Peyer's patch (tissue), 4 donors: ENCODE results near the gene PSD2. TPM values are rescaled to one million over a fixed set of nuclear protein-coding genes. Genes with fewer than 3 reads are reported as not detected.
A peak's percentile ranks its signal among the peaks of the same experiment; 100 is the strongest.

Experiments
- DNase-seq, 3 donors: peaks; one replicate each; pipeline ENCODE4 v3.0.0-alpha.2; 2017 to 2019
- H3K27ac ChIP-seq, 4 donors: fragments of 200-600 bp; sonication (generic); one replicate each; pipeline ENCODE4 v1.5.1; 2016 to 2019
- H3K27me3 ChIP-seq, 2 donors: fragments of 200-600 bp; sonication (generic); one replicate each; pipeline ENCODE4 v1.5.1; 2019
- H3K36me3 ChIP-seq, 3 donors: fragments of 200-600 bp; sonication (generic); one replicate each; pipeline ENCODE4 v1.5.1; 2016 to 2019
- H3K4me1 ChIP-seq, 4 donors: fragments of 200-600 bp; sonication (generic); one replicate each; pipeline ENCODE4 v1.5.1; 2016 to 2019
- H3K4me3 ChIP-seq, 4 donors: fragments of 200-600 bp; sonication (generic); 1 replicate in 3 of 4; 2 replicates in 1 of 4; pipeline ENCODE4 v1.5.1; 2016 to 2019; ENCODE audit warnings: mild to moderate bottlenecking in 1 of 4
- H3K9me3 ChIP-seq, 4 donors: fragments of 200-600 bp; sonication (generic); one replicate each; pipeline ENCODE4 v1.5.1; 2016 to 2019; ENCODE audit warnings: mild to moderate bottlenecking in 1 of 4
- POLR2A ChIP-seq, 2 donors: fragments of 450-650 bp; IDR thresholded peaks; one replicate each; pipeline ENCODE4 v1.5.1; 2017; ENCODE audit warnings: antibody characterized with exemption in 2 of 2, mild to moderate bottlenecking in 2 of 2, moderate library complexity in 2 of 2
- total RNA-seq, 4 donors: library from RNA; depleted of rRNA; stranded (reverse); fragments of >200 nt; gene quantifications; one replicate each; pipeline ENCODE4 v1.1.0, GENCODE V29; 2016
- TF ChIP-seq, protein P1 (sequence below), 6 experiments: fragments of 450-650 bp in 4 of 6; fragments of 200-600 bp in 2 of 6; sonication (generic) in 1 of 6; IDR thresholded peaks; one replicate each; pipeline ENCODE4 v1.5.1; 2017 to 2019; ENCODE audit warnings: antibody characterized with exemption in 6 of 6, mild to moderate bottlenecking in 3 of 6, moderate library complexity in 1 of 6

PSD2 gene
- total RNA-seq, 4 donors from 2014 or later, result not detected

DNA sequence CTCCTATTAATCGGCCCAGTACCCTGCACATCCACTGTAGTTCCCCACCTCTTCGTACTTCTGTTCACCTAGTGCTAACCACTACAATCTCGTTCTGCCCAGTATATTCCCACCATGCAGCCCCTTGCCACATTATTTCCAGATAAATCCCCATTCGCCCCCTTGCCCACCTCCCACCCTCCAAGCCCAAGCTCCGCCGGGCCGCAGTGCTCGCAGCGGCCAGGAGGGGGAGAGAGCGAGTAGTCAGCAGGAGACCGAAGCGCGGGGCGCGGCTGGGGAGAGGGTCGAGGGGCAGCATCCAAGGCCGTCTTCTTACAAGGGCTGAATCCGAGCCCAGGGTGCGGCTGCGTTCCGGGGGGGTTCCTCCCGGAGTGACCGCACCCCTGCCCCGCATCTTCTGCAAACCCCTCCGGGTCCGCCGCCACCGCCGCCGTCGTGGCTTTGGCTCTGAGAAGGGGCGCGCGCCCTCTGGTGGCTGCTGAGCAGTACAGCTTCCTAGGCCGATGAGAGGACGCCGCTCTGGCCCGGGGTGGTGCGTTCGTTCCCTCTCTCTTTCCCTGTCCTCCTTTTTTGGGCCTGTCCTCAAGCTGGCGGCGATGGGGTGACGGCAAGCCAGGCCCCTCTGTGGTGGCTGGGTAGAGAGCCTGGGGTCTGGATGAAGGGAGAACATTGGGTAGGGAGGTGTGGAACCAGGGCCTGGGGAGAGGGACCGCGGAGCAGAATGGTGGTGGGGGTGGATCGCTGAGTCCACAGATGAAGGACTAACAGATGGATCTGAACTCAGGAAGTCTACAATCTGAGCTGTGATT, 30.0 kb upstream of the PSD2 start:
- no peaks in the 10 kb centered on the region for H3K9me3 ChIP-seq
- H3K27me3 ChIP-seq, result no peaks in the 10 kb centered on the region
- H3K36me3 ChIP-seq, result no peaks in the 10 kb centered on the region
- peak overlapping the region; percentile 51 to 84 (median 58) for H3K4me3 ChIP-seq
- DNase-seq, result peak; percentile 81 to 91 (median 87)
- TF ChIP-seq, protein P1, sequence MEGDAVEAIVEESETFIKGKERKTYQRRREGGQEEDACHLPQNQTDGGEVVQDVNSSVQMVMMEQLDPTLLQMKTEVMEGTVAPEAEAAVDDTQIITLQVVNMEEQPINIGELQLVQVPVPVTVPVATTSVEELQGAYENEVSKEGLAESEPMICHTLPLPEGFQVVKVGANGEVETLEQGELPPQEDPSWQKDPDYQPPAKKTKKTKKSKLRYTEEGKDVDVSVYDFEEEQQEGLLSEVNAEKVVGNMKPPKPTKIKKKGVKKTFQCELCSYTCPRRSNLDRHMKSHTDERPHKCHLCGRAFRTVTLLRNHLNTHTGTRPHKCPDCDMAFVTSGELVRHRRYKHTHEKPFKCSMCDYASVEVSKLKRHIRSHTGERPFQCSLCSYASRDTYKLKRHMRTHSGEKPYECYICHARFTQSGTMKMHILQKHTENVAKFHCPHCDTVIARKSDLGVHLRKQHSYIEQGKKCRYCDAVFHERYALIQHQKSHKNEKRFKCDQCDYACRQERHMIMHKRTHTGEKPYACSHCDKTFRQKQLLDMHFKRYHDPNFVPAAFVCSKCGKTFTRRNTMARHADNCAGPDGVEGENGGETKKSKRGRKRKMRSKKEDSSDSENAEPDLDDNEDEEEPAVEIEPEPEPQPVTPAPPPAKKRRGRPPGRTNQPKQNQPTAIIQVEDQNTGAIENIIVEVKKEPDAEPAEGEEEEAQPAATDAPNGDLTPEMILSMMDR (IDR thresholded peaks at IDR 0.05), result peak; percentile 70 to 99 (median 96)
- no peak for TF ChIP-seq POLR2A (IDR thresholded peaks at IDR 0.05)
- peak overlapping the region in 2 of 4 donors; percentile 48 to 74 for H3K27ac ChIP-seq
- peaks cover 0 to 12% (median 3%) of the 10 kb centered on the region in 4 donors for H3K4me1 ChIP-seq

DNA sequence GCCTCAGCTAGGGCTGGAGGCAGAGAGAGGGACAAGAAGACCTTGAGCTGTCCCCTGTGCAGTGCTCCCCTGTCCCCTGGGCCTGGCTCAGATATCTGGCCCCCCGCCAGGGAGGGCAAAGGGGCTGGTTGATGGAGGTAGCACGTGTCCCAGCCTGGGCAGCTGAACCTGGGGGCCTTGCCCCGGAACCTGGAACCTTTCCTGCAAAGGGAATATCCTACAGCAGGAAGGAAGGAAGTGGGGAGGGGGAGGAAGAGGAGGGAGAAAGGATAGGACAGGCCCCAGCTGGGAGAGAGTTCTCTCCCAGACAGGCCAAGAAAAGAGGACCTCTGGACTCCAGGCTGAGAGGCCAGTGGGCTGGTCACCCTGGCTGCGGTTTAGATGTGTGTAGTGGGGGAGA, 27.6 kb upstream of the PSD2 start:
- Histone ChIP-seq H3K4me1 (peaks cover 0 to 12% (median 3%) of the 10 kb centered on the region in 4 donors), H3K27me3 (no peaks in the 10 kb centered on the region), H3K4me3 (no peak overlapping the region), H3K9me3 (no peaks in the 10 kb centered on the region), H3K27ac (no peak overlapping the region), H3K36me3 (no peaks in the 10 kb centered on the region)
- no peak for DNase-seq
- TF ChIP-seq, protein P1 (IDR thresholded peaks at IDR 0.05), result no peak
- no peak for TF ChIP-seq POLR2A (IDR thresholded peaks at IDR 0.05)

DNA sequence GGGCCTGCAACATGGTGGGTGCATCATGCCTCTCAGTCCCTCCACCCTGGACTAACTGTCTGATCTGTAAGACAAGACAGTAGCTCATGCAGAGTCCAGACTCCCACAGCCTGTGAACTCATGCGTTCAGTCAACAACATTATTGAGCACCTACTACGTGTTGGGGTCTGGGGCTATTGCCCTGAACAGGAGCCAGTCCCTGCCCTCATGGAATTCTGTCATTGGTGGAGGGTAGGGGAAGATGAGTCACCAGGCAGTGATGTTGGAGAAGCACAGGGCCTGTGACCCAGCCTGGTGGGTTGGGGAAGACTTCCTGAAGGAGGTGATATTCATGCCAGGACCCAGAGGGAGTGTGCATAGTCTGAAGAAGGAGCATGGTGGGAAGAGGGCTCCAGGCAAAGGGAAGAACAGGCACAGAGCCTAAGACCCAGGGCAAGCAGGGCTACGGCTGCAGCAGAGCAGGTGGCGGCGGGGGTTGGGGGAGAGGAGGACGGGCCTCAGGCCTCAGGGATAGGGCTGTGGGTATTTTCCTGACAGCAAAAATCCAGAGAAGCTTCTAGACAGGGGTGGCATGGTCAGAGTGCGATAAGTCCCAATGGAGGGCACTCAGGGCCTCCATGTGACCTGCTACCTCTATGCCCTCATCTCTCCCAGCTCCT, 26.7 kb upstream of the PSD2 start:
- TF ChIP-seq, protein P1 (IDR thresholded peaks at IDR 0.05), result no peak
- TF ChIP-seq POLR2A (IDR thresholded peaks at IDR 0.05), result no peak
- no peak for DNase-seq
- no peaks in the 10 kb centered on the region for H3K27me3 ChIP-seq

DNA sequence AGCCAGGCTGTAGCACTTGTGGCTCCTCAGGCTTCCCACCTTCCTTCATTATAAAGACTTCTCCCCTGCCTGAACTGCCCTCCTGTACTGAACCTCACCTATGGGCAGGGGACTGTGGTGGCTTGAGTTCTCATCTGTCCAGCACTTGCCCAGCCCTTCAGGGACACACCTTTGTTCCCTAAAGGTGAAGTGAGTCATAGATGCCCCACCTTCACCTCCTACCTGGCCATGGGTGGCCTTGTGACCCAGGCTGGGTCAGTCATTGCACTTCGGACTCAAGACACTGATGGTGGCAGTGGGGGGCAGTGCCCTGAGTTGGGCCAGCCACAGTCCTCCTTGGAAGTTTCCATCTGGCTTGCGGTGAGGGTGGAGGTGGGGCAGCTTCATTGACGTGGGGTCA, 26.1 kb upstream of the PSD2 start:
- Histone ChIP-seq H3K27me3 (no peaks in the 10 kb centered on the region), H3K27ac (no peak overlapping the region), H3K9me3 (no peaks in the 10 kb centered on the region), H3K36me3 (no peaks in the 10 kb centered on the region), H3K4me3 (no peak overlapping the region), H3K4me1 (peaks cover 0 to 7% (median 3%) of the 10 kb centered on the region in 4 donors)
- no peak for DNase-seq
- TF ChIP-seq, protein P1 (IDR thresholded peaks at IDR 0.05), result no peak
- no peak for TF ChIP-seq POLR2A (IDR thresholded peaks at IDR 0.05)

More for the DNA sequence above, 26.7 kb upstream of the PSD2 start:
- no peak overlapping the region for H3K4me3 ChIP-seq
- H3K36me3 ChIP-seq, result no peaks in the 10 kb centered on the region
- no peaks in the 10 kb centered on the region for H3K9me3 ChIP-seq
- H3K27ac ChIP-seq, result no peak overlapping the region
- H3K4me1 ChIP-seq, result peaks cover 0 to 12% (median 3%) of the 10 kb centered on the region in 4 donors

DNA sequence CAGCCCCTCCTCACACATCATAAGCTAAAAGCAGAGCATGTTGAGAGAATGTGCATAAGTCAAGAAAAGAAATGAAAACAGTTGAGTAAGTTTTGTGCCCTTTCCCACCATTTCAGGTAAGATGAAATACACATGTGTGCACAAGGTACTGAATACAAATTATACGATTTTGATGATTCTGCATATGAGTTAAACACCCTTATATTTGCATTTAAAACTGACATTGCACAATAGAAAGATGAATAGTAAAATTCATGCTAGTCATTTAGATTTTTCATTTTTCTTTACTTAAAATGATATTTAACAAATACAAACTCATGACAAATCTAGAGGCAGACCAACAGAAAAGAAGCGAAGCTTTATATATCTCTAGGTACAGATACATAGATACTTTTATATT, 24.9 kb upstream of the PSD2 start:
- no peak for DNase-seq
- Histone ChIP-seq H3K27ac (no peak overlapping the region), H3K4me1 (peaks cover 0 to 6% (median 0%) of the 10 kb centered on the region in 4 donors), H3K27me3 (no peaks in the 10 kb centered on the region), H3K4me3 (no peak overlapping the region), H3K9me3 (no peaks in the 10 kb centered on the region), H3K36me3 (no peaks in the 10 kb centered on the region)
- no peak for TF ChIP-seq POLR2A (IDR thresholded peaks at IDR 0.05)
- TF ChIP-seq, protein P1 (IDR thresholded peaks at IDR 0.05), result no peak
